Measurements from ENCODE around the gene KCNK3. TPM values are rescaled to one million over a fixed set of nuclear protein-coding genes. Genes with fewer than 3 reads are reported as not detected.

Gene KCNK3
- total RNA-seq, 1 experiment from 2014 or later = 0.09 TPM

- Histone ChIP-seq H3K14ac (ENCODE audit: insufficient read depth, low read length) (no peak overlapping the region), H2AFZ (ENCODE audit: low read length) (no peak overlapping the region), H3K18ac (ENCODE audit: insufficient read length, low read depth, low read length) (no peak overlapping the region), H3K9ac (ENCODE audit: extremely low read depth, insufficient read length, low read length) (no peak overlapping the region), H4K91ac (ENCODE audit: insufficient read length, low read depth, low read length) (no peak overlapping the region), H2BK5ac (ENCODE audit: insufficient read length, low read length) (no peak overlapping the region), H4K5ac (ENCODE audit: insufficient read length, low read depth, low read length) (no peak overlapping the region), H3K27me3 (ENCODE audit: insufficient read depth, low read length) (no peaks in the 10 kb centered on the region), H3K56ac (ENCODE audit: insufficient read length, low read depth, low read length) (no peak overlapping the region), H3K4ac (ENCODE audit: low read depth, low read length) (no peak overlapping the region), H3K23ac (ENCODE audit: insufficient read length, low read depth, low read length) (no peak overlapping the region), H4K20me1 (ENCODE audit: control insufficient read depth, insufficient read depth, insufficient read length) (no peaks in the 10 kb centered on the region), H3K79me2 (ENCODE audit: insufficient read depth, low read length) (no peaks in the 10 kb centered on the region), H3K23me2 (ENCODE audit: insufficient read length, low read depth, low read length, poor library complexity, severe bottlenecking) (no peaks in the 10 kb centered on the region), H3K4me1 (ENCODE audit: insufficient read depth, low read length) (no peaks in the 10 kb centered on the region), H2BK120ac (ENCODE audit: low read depth, low read length, poor library complexity, severe bottlenecking) (no peak overlapping the region), H2BK15ac (ENCODE audit: low read depth, low read length) (no peak overlapping the region), H3T11ph (ENCODE audit: low read length) (no peak overlapping the region), H3K79me1 (ENCODE audit: insufficient read depth, low read depth, low read length, poor library complexity, severe bottlenecking) (no peaks in the 10 kb centered on the region), H3K9me3 (ENCODE audit: control insufficient read depth, low read depth, low read length) (no peaks in the 10 kb centered on the region), H2AK5ac (ENCODE audit: insufficient read length, low read length) (no peak overlapping the region), H2BK12ac (ENCODE audit: insufficient read length, low read depth, low read length) (no peak overlapping the region), H2BK20ac (ENCODE audit: low read depth, low read length, poor library complexity, severe bottlenecking) (no peak overlapping the region), H3K4me2 (ENCODE audit: insufficient read depth, insufficient read length, low read length) (no peak overlapping the region), H3K27ac (ENCODE audit: insufficient read length, low read depth, low read length) (no peak overlapping the region), H4K8ac (replicated peaks; ENCODE audit: insufficient read length, low read depth, low read length) (no peak overlapping the region)
- TF ChIP-seq, protein P1, sequence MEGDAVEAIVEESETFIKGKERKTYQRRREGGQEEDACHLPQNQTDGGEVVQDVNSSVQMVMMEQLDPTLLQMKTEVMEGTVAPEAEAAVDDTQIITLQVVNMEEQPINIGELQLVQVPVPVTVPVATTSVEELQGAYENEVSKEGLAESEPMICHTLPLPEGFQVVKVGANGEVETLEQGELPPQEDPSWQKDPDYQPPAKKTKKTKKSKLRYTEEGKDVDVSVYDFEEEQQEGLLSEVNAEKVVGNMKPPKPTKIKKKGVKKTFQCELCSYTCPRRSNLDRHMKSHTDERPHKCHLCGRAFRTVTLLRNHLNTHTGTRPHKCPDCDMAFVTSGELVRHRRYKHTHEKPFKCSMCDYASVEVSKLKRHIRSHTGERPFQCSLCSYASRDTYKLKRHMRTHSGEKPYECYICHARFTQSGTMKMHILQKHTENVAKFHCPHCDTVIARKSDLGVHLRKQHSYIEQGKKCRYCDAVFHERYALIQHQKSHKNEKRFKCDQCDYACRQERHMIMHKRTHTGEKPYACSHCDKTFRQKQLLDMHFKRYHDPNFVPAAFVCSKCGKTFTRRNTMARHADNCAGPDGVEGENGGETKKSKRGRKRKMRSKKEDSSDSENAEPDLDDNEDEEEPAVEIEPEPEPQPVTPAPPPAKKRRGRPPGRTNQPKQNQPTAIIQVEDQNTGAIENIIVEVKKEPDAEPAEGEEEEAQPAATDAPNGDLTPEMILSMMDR (conservative IDR thresholded peaks at IDR 0.05) = no peak
- Mint-ChIP-seq H3K36me3 (ENCODE audit: insufficient read depth in 1 of 3, low read depth in 3 of 3) (no peaks in the 10 kb centered on the region), H3K4me3 (no peak overlapping the region), H3K4me1 (0 out of 4 replicates have a peak, but pooled peaks cover 0 to 2% of the 10 kb centered on the region in 2 experiments), H3K27me3 (ENCODE audit: low read depth) (peaks cover 38% of the 10 kb centered on the region), H3K27ac (no peak overlapping the region), H3K9me3 (no peaks in the 10 kb centered on the region; a peak in 1 of 5 replicates)
- WGBS (ENCODE audit: extremely low coverage, insufficient read length, low lambda C conversion rate) = no CpG with 5 or more reads among the region's 3 CpGs
- DNase-seq = no peak
These were observed 51.3 kb downstream of the KCNK3 start for GRCh38 chr2:26743852-26744251.

Data from H9 (cell line).